AG10803 (cell line): ENCODE results near the gene UGDH.
"Not testable (repeated sequence)": the region's sequence is repeated elsewhere in the genome, so short reads cannot be mapped to it uniquely, and the experiment has no call there.

Source experiments
- DNase-seq: peaks from one replicate; pipeline ENCODE4 v3.0.0; 2010; ENCODE audit warnings: low read depth
- H3K4me3 ChIP-seq: 2 replicates; pipeline ENCODE4 v1.5.1; 2011; ENCODE audit warnings: mild to moderate bottlenecking, low read length, control low read depth
- CTCF ChIP-seq: conservative IDR thresholded peaks from 2 replicates; pipeline ENCODE4 v1.5.1; 2011; ENCODE audit warnings: mild to moderate bottlenecking, low read length, control low read depth, inconsistent platforms

Gene UGDH

GRCh38 chr4:39505581-39505980 is 21.7 kb downstream of the UGDH start:
- no peak for TF ChIP-seq CTCF
- no peak overlapping the region for H3K4me3 ChIP-seq
- no peak for DNase-seq

- TF ChIP-seq CTCF, result no peak
- DNase-seq, result no peak
Observed at GRCh38 chr4:39504538-39504937, 22.7 kb downstream of the UGDH start.

GRCh38 chr4:39502664-39503035 is 24.6 kb downstream of the UGDH start:
- peak; percentile 35 for DNase-seq
- not testable (repeated sequence) for H3K4me3 ChIP-seq

More at GRCh38 chr4:39504538-39504937, 22.7 kb downstream of the UGDH start:
- no peak overlapping the region for H3K4me3 ChIP-seq

GRCh38 chr4:39502019-39502663 is 25.1 kb downstream of the UGDH start:
- peak; percentile 78 for DNase-seq
- no peak overlapping the region for H3K4me3 ChIP-seq
- TF ChIP-seq CTCF, result no peak

GRCh38 chr4:39498727-39499020 is 28.6 kb downstream of the UGDH start:
- no peak for TF ChIP-seq CTCF
- H3K4me3 ChIP-seq, result no peak overlapping the region
- no peak for DNase-seq

GRCh38 chr4:39497909-39498726 is 29.1 kb downstream of the UGDH start:
- no peak for DNase-seq
- no peak overlapping the region for H3K4me3 ChIP-seq
- TF ChIP-seq CTCF, result no peak

GRCh38 chr4:39495446-39496213 is 31.6 kb downstream of the UGDH start:
- TF ChIP-seq CTCF, result no peak
- no peak overlapping the region for H3K4me3 ChIP-seq
- no peak for DNase-seq
